Upper lobe of right lung (tissue), 1 donor: ENCODE data around the gene RBM38. TPM values are rescaled to one million over a fixed set of nuclear protein-coding genes. Genes with fewer than 3 reads are reported as not detected.

ENCODE experiments used
- ATAC-seq: fragments of 200-7000 bp; cut with Tn5 transposase; one replicate; pipeline ENCODE4 v1.9.1; 2020; ENCODE audit warnings: mild to moderate bottlenecking, moderate library complexity
- DNase-seq: peaks from one replicate; pipeline ENCODE4 v3.0.0-alpha.2; 2020
- H3K27ac ChIP-seq: fragments of 200-600 bp; one replicate; pipeline ENCODE4 v1.8.0; 2022
- H3K27me3 ChIP-seq: fragments of 200-600 bp; one replicate; pipeline ENCODE4 v1.8.0; 2022; ENCODE audit warnings: mild to moderate bottlenecking
- H3K36me3 ChIP-seq: fragments of 200-600 bp; one replicate; pipeline ENCODE4 v1.8.0; 2022
- H3K4me1 ChIP-seq: fragments of 200-600 bp; one replicate; pipeline ENCODE4 v1.8.0; 2022
- H3K4me3 ChIP-seq: fragments of 200-600 bp; one replicate; pipeline ENCODE4 v1.8.0; 2022; ENCODE audit warnings: mild to moderate bottlenecking
- H3K9me3 ChIP-seq: fragments of 200-600 bp; one replicate; pipeline ENCODE4 v1.8.0; 2022
- intact Hi-C: fragments of 100-400 bp; cut with DNase I; formaldehyde crosslinking; loops from one replicate; pipeline ENCODE4 v1.11.0; 2022
- total RNA-seq: library from RNA; stranded (reverse); fragmentation: NEBNext Ultra II Directional; extraction: Animal tissue kit (Norgen Biotek cat#: 25700); gene quantifications from one replicate; pipeline ENCODE4 v1.2.1, GENCODE V29; 2021
- TF ChIP-seq, protein P1 (sequence below): fragments of 200-600 bp; IDR thresholded peaks from one replicate; pipeline ENCODE4 v1.8.0; 2022; ENCODE audit warnings: antibody characterized with exemption
- donor health status: DM: no; HTN: yes; CAD: no; lungs with severe emphysema.

The RBM38 gene
- total RNA-seq, 1 donor from 2014 or later, result 13.4 TPM

DNA sequence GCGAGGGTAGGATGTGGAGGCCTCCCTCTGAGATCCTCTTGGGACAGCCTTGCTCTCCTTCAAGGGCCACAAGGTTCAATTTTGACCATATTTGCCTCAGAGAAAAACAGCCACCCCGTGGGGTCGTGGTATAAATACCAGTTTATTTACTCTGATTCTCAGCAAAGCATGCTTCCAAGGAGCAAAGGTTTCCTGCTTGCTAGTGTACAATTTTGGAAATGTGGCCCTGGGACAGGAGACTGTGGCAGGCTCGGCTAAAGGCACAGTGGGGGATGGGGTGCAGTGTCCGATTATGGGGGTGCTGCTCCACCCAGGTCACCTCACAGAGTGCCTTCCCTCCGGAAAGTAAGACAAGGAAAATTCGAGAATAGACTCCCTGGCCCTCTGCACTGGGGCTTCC lies 31.1 kb downstream of the RBM38 start:
- no peak overlapping the region for H3K4me3 ChIP-seq
- H3K9me3 ChIP-seq, result no peaks in the 10 kb centered on the region
- no peak for DNase-seq
- H3K36me3 ChIP-seq, result no peaks in the 10 kb centered on the region
- ATAC-seq, result no peak
- no peaks in the 10 kb centered on the region for H3K27me3 ChIP-seq
- TF ChIP-seq, protein P1, sequence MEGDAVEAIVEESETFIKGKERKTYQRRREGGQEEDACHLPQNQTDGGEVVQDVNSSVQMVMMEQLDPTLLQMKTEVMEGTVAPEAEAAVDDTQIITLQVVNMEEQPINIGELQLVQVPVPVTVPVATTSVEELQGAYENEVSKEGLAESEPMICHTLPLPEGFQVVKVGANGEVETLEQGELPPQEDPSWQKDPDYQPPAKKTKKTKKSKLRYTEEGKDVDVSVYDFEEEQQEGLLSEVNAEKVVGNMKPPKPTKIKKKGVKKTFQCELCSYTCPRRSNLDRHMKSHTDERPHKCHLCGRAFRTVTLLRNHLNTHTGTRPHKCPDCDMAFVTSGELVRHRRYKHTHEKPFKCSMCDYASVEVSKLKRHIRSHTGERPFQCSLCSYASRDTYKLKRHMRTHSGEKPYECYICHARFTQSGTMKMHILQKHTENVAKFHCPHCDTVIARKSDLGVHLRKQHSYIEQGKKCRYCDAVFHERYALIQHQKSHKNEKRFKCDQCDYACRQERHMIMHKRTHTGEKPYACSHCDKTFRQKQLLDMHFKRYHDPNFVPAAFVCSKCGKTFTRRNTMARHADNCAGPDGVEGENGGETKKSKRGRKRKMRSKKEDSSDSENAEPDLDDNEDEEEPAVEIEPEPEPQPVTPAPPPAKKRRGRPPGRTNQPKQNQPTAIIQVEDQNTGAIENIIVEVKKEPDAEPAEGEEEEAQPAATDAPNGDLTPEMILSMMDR, result no peak
- no peaks in the 10 kb centered on the region for H3K4me1 ChIP-seq
- H3K27ac ChIP-seq, result no peak overlapping the region
- intact Hi-C loops, result no loop called here

DNA sequence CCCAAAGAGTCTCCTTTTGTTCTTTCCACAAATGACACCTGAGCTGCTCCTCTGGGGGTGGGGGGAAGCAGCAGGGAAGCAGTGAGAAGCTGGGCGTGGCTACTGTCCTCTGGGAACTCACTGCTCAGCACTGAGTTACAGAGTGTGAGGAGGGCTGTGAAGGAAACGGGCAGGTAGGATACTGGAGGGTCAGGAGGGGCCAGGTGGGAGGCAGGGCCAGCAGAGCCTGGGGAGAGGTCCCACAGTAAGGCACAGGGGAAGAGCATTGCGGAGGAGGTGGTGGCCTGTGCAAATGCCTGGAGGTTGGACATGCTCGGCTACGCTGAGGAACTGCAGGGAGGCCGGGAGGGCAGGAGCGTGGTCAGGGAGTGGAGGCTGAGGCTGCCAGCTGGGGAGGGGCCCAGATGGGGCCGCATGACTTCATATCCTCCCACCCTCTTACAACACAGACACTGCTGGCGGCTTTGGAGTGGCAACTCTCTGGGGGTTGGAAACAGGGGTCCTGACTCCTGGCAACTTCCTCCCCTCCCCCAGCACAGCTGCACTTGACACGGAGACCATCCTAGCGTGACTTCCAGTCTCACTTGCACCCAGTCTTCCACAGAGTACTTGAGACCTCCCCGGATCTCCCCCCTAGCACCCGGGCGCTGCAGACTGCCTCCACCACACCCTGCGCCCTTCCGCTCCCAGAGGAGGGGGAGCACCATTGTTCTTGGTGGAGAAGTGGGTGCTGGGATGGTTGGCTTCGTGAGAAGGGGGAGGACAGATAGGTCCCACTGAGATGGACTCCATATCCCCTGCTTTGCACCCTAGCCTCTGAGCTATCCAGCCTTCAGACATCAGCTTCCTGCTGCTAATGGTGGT lies 34.2 kb downstream of the RBM38 start:
- DNase-seq, result no peak
- Histone ChIP-seq H3K27ac (no peak overlapping the region), H3K36me3 (no peaks in the 10 kb centered on the region), H3K9me3 (no peaks in the 10 kb centered on the region), H3K4me1 (no peaks in the 10 kb centered on the region), H3K4me3 (no peak overlapping the region), H3K27me3 (no peaks in the 10 kb centered on the region)
- TF ChIP-seq, protein P1, result no peak
- intact Hi-C loops, result no loop called here
- ATAC-seq, result no peak

DNA sequence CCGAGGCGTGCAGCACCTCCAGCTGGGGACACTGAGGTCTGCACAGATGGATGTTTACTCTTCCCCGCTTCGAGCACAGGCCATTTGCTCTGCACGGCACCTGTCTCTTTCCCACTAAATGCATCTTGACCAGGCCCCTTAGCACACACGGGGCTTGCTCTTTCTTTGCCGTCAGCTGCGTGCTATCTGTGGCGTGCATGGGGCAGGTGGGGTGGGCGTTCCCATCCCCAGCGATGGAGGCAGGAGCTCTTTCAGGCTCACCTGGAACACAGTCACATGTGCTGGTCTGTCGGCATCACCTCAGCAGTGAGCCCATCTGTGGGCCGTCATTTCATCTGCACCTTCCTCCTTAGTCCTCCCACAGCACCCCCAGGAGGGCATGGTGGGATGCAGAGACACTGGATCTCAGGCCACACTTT lies 35.1 kb downstream of the RBM38 start:
- ATAC-seq (no peak), DNase-seq (no peak)
- Histone ChIP-seq H3K27ac (no peak overlapping the region), H3K36me3 (no peaks in the 10 kb centered on the region), H3K4me1 (no peaks in the 10 kb centered on the region), H3K4me3 (no peak overlapping the region), H3K9me3 (no peaks in the 10 kb centered on the region), H3K27me3 (no peaks in the 10 kb centered on the region)
- TF ChIP-seq, protein P1, result no peak
- intact Hi-C loops, result no loop called here

DNA sequence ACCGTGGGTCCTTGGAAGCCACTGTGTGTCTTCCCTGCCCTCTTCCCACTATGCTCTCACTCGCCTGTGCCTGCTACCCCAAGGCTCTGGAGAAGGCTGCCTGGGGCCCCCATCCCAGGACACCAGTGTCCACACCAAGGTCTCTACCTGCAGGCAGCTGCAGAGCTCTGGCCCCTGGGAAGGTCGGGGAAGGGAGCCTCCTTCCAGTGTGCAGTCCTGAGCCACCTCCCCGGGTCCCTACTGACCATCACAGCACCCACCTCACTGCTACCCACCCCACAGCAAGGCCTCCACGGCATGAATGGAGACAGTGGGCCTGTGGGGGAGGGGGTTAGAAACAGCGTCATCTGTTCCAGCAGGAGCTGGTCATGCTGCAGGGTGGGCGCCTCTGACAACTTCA lies 35.6 kb downstream of the RBM38 start:
- H3K36me3 ChIP-seq, result no peaks in the 10 kb centered on the region
- TF ChIP-seq, protein P1, result no peak
- ATAC-seq (no peak), DNase-seq (no peak)
- no peak overlapping the region for H3K4me3 ChIP-seq
- intact Hi-C loops, result no loop called here
- no peaks in the 10 kb centered on the region for H3K4me1 ChIP-seq
- no peaks in the 10 kb centered on the region for H3K27me3 ChIP-seq
- no peaks in the 10 kb centered on the region for H3K9me3 ChIP-seq
- no peak overlapping the region for H3K27ac ChIP-seq

DNA sequence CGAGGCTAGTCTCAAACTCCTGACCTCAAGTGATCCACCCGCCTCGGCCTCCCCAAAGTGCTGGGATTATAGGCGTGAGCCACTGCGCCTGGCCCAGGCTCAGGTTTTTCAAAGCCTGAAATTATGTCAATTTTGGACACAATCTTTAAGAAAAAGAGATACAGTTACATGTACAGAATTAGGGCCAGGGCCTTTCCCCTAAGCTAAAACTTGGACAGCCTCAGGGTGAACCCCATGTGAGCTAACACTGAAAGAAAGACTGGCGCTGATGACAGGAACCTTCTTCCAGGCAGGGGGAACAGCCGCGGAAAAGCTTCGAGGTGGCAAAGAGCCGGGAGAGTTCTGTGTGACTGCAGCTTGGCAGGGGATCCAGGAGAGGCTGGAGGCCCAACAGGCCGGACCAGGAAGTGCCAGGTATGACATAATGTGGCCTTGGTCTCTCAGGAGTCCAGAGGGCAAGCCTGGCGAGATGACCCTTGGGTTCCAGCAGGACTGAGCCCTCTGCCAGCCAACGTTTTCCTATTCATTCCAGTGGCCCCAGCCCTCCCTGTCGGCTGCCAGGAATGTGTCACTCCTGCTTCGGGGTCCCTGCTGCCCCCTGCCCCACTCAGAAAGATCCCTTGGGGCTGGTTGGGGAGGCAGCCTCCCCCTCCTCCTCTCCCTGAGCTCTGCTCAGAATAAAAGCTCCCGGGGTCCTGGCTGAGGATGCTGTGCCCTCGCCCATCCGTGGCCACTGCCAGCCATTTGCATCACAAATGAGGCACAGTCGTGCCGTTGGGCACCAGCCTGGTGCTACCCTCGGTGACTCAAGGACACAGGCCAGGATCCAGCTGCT lies 37.3 kb downstream of the RBM38 start:
- Histone ChIP-seq H3K27ac (no peak overlapping the region), H3K36me3 (no peaks in the 10 kb centered on the region), H3K9me3 (no peaks in the 10 kb centered on the region), H3K4me1 (peaks cover 14% of the 10 kb centered on the region), H3K27me3 (no peaks in the 10 kb centered on the region), H3K4me3 (no peak overlapping the region)
- ATAC-seq (no peak), DNase-seq (no peak)
- intact Hi-C loops, result no loop called here
- TF ChIP-seq, protein P1, result no peak
